ENCODE data around the gene GRAMD1B. TPM values are rescaled to one million over a fixed set of nuclear protein-coding genes. Genes with fewer than 3 reads are reported as not detected.

Gene GRAMD1B
- total RNA-seq, 2 donors from 2014 or later, result 2.1 to 5.7 TPM

GRCh38 chr11:123594921-123595320, 164.9 kb downstream of the GRAMD1B start:
- Histone ChIP-seq H3K4me3 (no peak overlapping the region), H3K9me3 (no peaks in the 10 kb centered on the region), H3K4me1 (ENCODE audit: control insufficient read depth in 1 of 2, low read depth in 2 of 2) (no peaks in the 10 kb centered on the region), H3K36me3 (no peaks in the 10 kb centered on the region), H3K27ac (no peak overlapping the region), H3K27me3 (replicated peaks; ENCODE audit: insufficient read depth) (no peaks in the 10 kb centered on the region)
- no peak for TF ChIP-seq CTCF (IDR thresholded peaks at IDR 0.05)
- ATAC-seq (ENCODE audit: insufficient number of reproducible peaks, low FRiP score, low read depth) (no peak), DNase-seq (ENCODE audit: low spot score) (no peak)

DNA sequence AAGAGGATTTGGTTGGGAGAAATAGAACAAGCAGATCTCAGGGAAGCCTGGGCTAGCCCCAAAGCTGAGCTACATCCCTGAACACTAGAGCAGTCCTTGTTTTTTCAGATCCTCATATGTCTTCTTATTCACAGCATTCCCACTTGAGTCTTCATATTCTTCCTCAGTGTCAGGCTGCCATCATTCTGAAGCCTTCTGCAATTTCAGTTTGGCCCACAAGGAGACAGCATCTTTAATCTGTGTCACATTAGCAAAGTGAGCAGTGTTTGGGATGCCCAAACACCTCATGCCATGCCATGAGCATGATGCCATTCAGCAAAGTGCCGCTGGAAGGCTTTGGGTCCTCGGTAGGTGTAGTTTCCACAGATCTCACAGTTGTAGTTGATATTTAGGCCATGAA, 167.8 kb downstream of the GRAMD1B start:
- DNase-seq (ENCODE audit: low spot score) (no peak), ATAC-seq (ENCODE audit: insufficient number of reproducible peaks, low FRiP score, low read depth) (no peak)
- no peak overlapping the region for H3K4me3 ChIP-seq
- TF ChIP-seq CTCF (IDR thresholded peaks at IDR 0.05), result no peak
- H3K27ac ChIP-seq, result no peak overlapping the region
- no peaks in the 10 kb centered on the region for H3K4me1 ChIP-seq (ENCODE audit: control insufficient read depth in 1 of 2, low read depth in 2 of 2)
- no peaks in the 10 kb centered on the region for H3K36me3 ChIP-seq
- H3K9me3 ChIP-seq, result no peaks in the 10 kb centered on the region
- H3K27me3 ChIP-seq (replicated peaks; ENCODE audit: insufficient read depth), result no peaks in the 10 kb centered on the region

DNA sequence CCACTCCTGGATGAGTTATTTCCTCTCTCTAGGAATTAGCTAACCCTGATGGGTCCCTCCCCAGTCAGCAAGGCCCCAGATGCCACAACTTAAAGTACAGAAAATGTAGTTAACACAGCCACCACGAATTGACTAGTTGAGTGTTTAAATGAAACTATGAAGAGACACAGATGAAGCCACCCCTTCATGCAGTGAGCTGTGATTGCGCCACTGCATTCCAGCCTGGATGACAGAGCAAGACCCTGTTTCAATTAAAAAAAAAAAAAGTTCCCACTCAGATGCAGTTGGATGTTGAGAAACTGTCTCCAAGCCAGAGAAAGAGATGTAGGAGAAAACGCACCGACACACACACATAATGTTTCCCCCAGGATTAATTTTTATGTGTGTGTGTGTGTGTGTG, 171.1 kb downstream of the GRAMD1B start:
- no peak for DNase-seq (ENCODE audit: low spot score)
- H3K27me3 ChIP-seq (replicated peaks; ENCODE audit: insufficient read depth), result no peaks in the 10 kb centered on the region
- H3K27ac ChIP-seq, result no peak overlapping the region
- no peak for TF ChIP-seq CTCF (IDR thresholded peaks at IDR 0.05)
- H3K9me3 ChIP-seq, result no peaks in the 10 kb centered on the region
- no peaks in the 10 kb centered on the region for H3K36me3 ChIP-seq
- H3K4me1 ChIP-seq (ENCODE audit: control insufficient read depth in 1 of 2, low read depth in 2 of 2), result no peaks in the 10 kb centered on the region
- no peak overlapping the region for H3K4me3 ChIP-seq
- no peak for ATAC-seq (ENCODE audit: insufficient number of reproducible peaks, low FRiP score, low read depth)

- H3K4me3 ChIP-seq, result no peak overlapping the region
- no peaks in the 10 kb centered on the region for H3K9me3 ChIP-seq
- no peak for TF ChIP-seq CTCF (IDR thresholded peaks at IDR 0.05)
- no peak overlapping the region for H3K27ac ChIP-seq
- ATAC-seq (ENCODE audit: insufficient number of reproducible peaks, low FRiP score, low read depth) (no peak), DNase-seq (ENCODE audit: low spot score) (no peak)
- H3K4me1 ChIP-seq (ENCODE audit: control insufficient read depth in 1 of 2, low read depth in 2 of 2), result no peaks in the 10 kb centered on the region
- H3K36me3 ChIP-seq, result no peaks in the 10 kb centered on the region
- H3K27me3 ChIP-seq (replicated peaks; ENCODE audit: insufficient read depth), result no peaks in the 10 kb centered on the region
Measured at GRCh38 chr11:123601743-123602142, 171.7 kb downstream of the GRAMD1B start.

DNA sequence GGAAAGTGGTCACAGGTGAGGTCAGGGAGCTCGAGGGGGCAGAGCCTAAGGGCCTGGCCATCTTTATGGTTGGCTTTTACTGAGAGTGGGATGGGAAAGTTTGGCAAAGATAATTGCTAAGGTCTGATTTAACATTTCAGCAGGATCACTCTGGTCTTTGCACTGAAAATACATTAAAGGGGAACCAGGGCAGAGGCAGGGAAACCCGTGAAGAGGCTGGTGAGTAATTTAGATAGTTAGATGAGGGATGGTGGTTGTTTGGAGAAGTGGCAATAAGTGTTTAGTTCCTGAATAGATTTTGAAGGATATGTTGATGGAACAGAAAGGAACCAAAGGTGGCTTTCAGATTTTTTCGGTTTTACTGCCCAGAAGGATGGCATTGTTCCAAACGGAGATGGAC, 173.6 kb downstream of the GRAMD1B start:
- no peak overlapping the region for H3K4me3 ChIP-seq
- TF ChIP-seq CTCF (IDR thresholded peaks at IDR 0.05), result no peak
- H3K36me3 ChIP-seq, result no peaks in the 10 kb centered on the region
- no peaks in the 10 kb centered on the region for H3K27me3 ChIP-seq (replicated peaks; ENCODE audit: insufficient read depth)
- no peaks in the 10 kb centered on the region for H3K4me1 ChIP-seq (ENCODE audit: control insufficient read depth in 1 of 2, low read depth in 2 of 2)
- H3K27ac ChIP-seq, result no peak overlapping the region
- no peaks in the 10 kb centered on the region for H3K9me3 ChIP-seq
- DNase-seq (ENCODE audit: low spot score) (no peak), ATAC-seq (ENCODE audit: insufficient number of reproducible peaks, low FRiP score, low read depth) (no peak)
